Activated CD8-positive, alpha-beta T cell treated with anti-CD3 and anti-CD28 coated beads for 36 hours (primary cell): ENCODE measurements around the gene ULK3. TPM values are rescaled to one million over a fixed set of nuclear protein-coding genes. Genes with fewer than 3 reads are reported as not detected.

ENCODE experiments used
- ATAC-seq: fragments of 200-7000 bp; cut with Tn5 transposase; one replicate; pipeline ENCODE4 v1.10.0; 2021; ENCODE audit warnings: mild to moderate bottlenecking, moderate library complexity
- CTCF ChIA-PET: fragments of 350-600 bp; sonication (Branson Sonifier 250); formaldehyde crosslinking; loops from one replicate; lab custom pipeline; 2021; ENCODE audit warnings: antibody characterized with exemption; lab: Charles Lee
- POLR2A ChIA-PET: fragments of 350-600 bp; sonication (Branson Sonifier 250); formaldehyde crosslinking; loops from one replicate; lab custom pipeline; 2021; ENCODE audit warnings: antibody characterized with exemption; lab: Charles Lee
- DNase-seq: peaks from one replicate; pipeline ENCODE4 v3.0.0-alpha.2; 2020
- H3K27ac Mint-ChIP-seq: one replicate; pipeline ENCODE4 v1.8.0; 2021; ENCODE audit warnings: mild to moderate bottlenecking, mixed read lengths
- H3K27me3 Mint-ChIP-seq: one replicate; pipeline ENCODE4 v1.8.0; 2021; ENCODE audit warnings: mixed read lengths
- H3K36me3 Mint-ChIP-seq: one replicate; pipeline ENCODE4 v1.8.0; 2021; ENCODE audit warnings: low read depth, mixed read lengths
- H3K4me1 Mint-ChIP-seq: one replicate; pipeline ENCODE4 v1.8.0; 2021; ENCODE audit warnings: low read depth, mixed read lengths
- H3K4me3 Mint-ChIP-seq: one replicate; pipeline ENCODE4 v1.8.0; 2021; ENCODE audit warnings: mild to moderate bottlenecking, moderate library complexity, mixed read lengths
- H3K9me3 Mint-ChIP-seq: one replicate; pipeline ENCODE4 v1.8.0; 2021; ENCODE audit warnings: mixed read lengths
- intact Hi-C: fragments of 100-400 bp; cut with micrococcal nuclease; formaldehyde crosslinking; loops from one replicate; pipeline ENCODE4 v1.10.0; 2022
- total RNA-seq, 2 experiments: library from RNA; stranded (reverse); gene quantifications; one replicate each; pipeline ENCODE4 v1.2.3, GENCODE V29; 2021
- TF ChIP-seq, protein P1 (sequence below): fragments of 200-600 bp; IDR thresholded peaks from one replicate; pipeline ENCODE4 v1.8.0; 2022; ENCODE audit warnings: antibody characterized with exemption, mild to moderate bottlenecking

The ULK3 gene
- total RNA-seq, 2 experiments from 2014 or later: 45.9 to 49.3 TPM

DNA sequence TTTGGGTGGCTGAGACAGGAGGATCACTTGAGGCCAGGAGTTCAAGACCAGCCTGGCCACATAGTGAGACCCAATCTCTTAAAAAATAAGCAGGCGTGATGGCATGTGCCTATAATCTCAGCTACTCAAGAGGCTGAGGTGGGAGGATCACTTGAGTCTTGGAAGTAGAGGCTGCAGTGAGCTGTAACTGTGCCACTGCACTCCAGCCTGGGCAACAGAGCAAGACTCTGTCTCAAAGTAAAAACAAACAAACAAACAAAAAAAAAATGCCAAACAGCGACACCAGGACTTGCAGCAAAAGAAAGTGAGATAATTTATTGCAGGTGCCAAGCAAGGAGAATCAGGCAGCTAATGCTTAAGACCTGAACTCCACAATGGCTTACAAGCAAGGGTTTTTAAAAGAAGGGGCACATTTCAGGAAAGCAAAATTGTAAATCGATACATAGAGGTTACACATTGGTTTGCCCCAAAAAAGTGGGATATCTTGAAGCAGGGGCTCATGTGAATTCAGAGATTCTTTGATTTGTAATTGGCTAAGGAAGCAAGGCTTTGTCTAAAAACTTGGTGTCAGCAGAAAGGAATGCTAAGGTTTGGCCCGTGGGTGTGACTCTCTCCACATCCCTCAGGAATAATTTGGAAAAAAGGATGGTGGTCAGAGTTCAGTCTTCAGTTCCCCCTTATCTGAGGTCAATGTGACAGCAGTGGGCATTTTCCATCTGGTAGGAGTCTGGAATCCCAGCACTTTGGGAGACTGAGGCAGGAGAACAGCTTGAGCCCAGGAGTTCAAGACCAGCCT is 41.7 kb upstream of the ULK3 start:
- POLR2A ChIA-PET: no interaction called here
- no peak overlapping the region for H3K27ac Mint-ChIP-seq
- intact Hi-C loops: no loop called here
- DNase-seq: no peak
- H3K27me3 Mint-ChIP-seq: no peaks in the 10 kb centered on the region
- TF ChIP-seq, protein P1, sequence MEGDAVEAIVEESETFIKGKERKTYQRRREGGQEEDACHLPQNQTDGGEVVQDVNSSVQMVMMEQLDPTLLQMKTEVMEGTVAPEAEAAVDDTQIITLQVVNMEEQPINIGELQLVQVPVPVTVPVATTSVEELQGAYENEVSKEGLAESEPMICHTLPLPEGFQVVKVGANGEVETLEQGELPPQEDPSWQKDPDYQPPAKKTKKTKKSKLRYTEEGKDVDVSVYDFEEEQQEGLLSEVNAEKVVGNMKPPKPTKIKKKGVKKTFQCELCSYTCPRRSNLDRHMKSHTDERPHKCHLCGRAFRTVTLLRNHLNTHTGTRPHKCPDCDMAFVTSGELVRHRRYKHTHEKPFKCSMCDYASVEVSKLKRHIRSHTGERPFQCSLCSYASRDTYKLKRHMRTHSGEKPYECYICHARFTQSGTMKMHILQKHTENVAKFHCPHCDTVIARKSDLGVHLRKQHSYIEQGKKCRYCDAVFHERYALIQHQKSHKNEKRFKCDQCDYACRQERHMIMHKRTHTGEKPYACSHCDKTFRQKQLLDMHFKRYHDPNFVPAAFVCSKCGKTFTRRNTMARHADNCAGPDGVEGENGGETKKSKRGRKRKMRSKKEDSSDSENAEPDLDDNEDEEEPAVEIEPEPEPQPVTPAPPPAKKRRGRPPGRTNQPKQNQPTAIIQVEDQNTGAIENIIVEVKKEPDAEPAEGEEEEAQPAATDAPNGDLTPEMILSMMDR: no peak
- ATAC-seq: no peak
- peaks cover 9% of the 10 kb centered on the region for H3K4me1 Mint-ChIP-seq
- H3K4me3 Mint-ChIP-seq: no peak overlapping the region
- no peaks in the 10 kb centered on the region for H3K9me3 Mint-ChIP-seq
- H3K36me3 Mint-ChIP-seq: no peaks in the 10 kb centered on the region
- CTCF ChIA-PET: interaction anchor here (0.8 to 3.4 kb wide), 4 partner anchors 10 to 115 kb away, joined by 3 to 31 read pairs (median 4); no protein-coding TSS in a partner anchor

DNA sequence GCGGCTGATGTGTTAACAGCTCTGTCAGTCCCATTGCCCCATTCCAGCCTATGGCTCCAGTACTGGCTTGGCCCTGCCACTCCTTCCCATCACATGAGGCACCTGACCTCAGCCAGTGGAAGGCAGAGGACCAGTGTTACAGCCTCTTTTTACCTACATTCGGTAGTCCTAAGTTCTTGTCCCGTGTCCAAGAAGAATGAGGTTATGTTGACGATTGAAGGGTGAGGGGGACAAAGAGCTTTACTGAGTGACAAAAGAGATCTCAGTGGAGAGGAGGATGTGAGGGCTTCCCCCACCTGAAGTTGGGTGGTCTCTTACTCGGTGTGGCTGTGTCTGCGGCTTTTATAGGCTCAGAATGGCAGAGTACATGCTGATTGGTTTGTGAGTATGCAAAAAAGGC is 39.6 kb upstream of the ULK3 start:
- intact Hi-C loops: no loop called here
- Mint-ChIP-seq H3K9me3 (no peaks in the 10 kb centered on the region), H3K4me3 (no peak overlapping the region), H3K27me3 (no peaks in the 10 kb centered on the region), H3K4me1 (no peaks in the 10 kb centered on the region), H3K27ac (no peak overlapping the region), H3K36me3 (no peaks in the 10 kb centered on the region)
- CTCF ChIA-PET: interaction anchor here (0.9 to 3.4 kb wide), 3 partner anchors 12 to 24 kb away, joined by 3 to 31 read pairs (median 4); no protein-coding TSS in a partner anchor
- TF ChIP-seq, protein P1: no peak
- POLR2A ChIA-PET: no interaction called here
- ATAC-seq: no peak
- no peak for DNase-seq

DNA sequence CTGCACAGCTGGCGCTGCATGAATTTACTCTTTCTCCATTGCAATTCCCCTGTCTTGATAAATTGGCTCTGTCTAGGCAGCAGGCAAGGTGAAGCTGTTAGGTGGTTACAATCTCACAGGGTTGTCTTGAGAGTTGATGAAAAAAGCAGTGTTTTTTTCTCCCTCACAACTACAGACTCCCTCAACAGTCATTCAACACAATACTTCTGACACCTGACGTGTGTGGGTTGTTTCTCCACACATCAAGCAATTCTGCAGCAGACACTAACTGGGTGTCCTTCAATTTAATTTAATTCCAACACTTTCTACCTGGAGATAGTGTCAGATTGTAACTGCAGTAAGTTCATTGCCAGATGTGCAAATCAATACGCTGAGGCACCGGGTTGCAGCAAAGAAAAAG is 35.3 kb upstream of the ULK3 start:
- peaks cover 2% of the 10 kb centered on the region for H3K4me1 Mint-ChIP-seq
- no peaks in the 10 kb centered on the region for H3K9me3 Mint-ChIP-seq
- no peaks in the 10 kb centered on the region for H3K27me3 Mint-ChIP-seq
- DNase-seq (no peak), ATAC-seq (no peak)
- H3K36me3 Mint-ChIP-seq: no peaks in the 10 kb centered on the region
- TF ChIP-seq, protein P1: no peak
- ChIA-PET POLR2A (interaction anchor here (1.2 kb wide), 1 partner anchor 18 kb away, joined by 4 read pairs; no protein-coding TSS in a partner anchor), CTCF (interaction anchor here (1.0 kb wide), 1 partner anchor 152 kb away, joined by 3 read pairs; no protein-coding TSS in a partner anchor)
- H3K4me3 Mint-ChIP-seq: no peak overlapping the region
- intact Hi-C loops: no loop called here
- no peak overlapping the region for H3K27ac Mint-ChIP-seq

DNA sequence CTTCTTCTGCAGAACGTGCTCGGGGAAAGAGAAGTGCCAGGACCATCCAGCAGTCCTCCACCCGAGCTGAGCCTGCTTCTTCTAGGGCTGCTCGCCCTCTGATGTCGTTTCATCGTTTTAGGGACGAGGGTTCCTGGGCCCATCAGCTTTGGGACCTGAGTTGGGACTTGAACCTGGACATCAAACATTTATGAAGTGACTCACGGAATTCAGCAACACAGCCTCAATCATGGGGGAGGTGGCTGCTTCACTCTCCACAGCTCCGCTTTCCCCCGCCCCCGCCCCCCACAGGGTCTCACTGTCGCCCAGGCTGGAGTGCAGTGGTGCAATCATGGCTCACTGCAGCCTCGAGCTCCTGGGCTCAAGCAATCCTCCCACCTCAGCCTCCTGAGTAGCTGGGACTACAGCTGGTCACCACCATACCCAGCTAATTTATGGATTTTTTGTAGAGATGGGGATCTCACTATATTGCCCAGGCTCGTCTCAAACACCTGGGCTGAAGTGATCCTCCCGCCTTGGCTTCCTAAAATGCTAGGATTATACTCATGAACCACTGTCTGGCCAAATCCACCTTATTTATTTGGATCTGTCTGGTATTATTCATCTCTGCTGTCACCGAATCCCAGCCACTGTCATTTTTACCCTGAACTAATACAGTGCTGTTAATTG is 30.9 kb upstream of the ULK3 start:
- Mint-ChIP-seq H3K36me3 (peaks cover 11% of the 10 kb centered on the region), H3K9me3 (no peaks in the 10 kb centered on the region), H3K27ac (peak overlapping the region; percentile 84), H3K4me1 (peaks cover 33% of the 10 kb centered on the region), H3K27me3 (no peaks in the 10 kb centered on the region), H3K4me3 (peak overlapping the region; percentile 95)
- DNase-seq (peak; percentile 49), ATAC-seq (no peak)
- intact Hi-C loops: no loop called here
- CTCF ChIA-PET: interaction anchor here (1.1 to 1.8 kb wide), 3 partner anchors 27 to 37 kb away, joined by 3 to 10 read pairs (median 6); partner anchors contain the start of gene FAM219B
- POLR2A ChIA-PET: interaction anchor here (0.8 to 1.5 kb wide), 5 partner anchors 15 to 489 kb away, joined by 3 to 4 read pairs (median 3); partner anchors contain the start of gene MPI
- TF ChIP-seq, protein P1: no peak
